ENCODE data around the gene METTL26.

- TF ChIP-seq POLR2AphosphoS5 (IDR thresholded peaks at IDR 0.05; ENCODE audit: borderline replicate concordance, low read depth, low read length), result no peak
- no peak for TF ChIP-seq EZH2 (IDR thresholded peaks at IDR 0.05)
Measured at GRCh38 chr16:684961-685696, 49.0 kb upstream of the METTL26 start.
